SJCRH30 (cell line): ENCODE data around the gene OR13J1. TPM values are rescaled to one million over a fixed set of nuclear protein-coding genes. Genes with fewer than 3 reads are reported as not detected.
A peak's percentile ranks its signal among the peaks of the same experiment; 100 is the strongest.

Experiments used
- DNase-seq, 2 experiments: peaks; one replicate each; pipeline ENCODE4 v3.0.0-alpha.2; 2015 to 2020
- H3K27ac ChIP-seq: fragments of 250-450 bp; sonication (Bioruptor Pico); 2 replicates; pipeline ENCODE4 v1.5.1; 2020; ENCODE audit warnings: mild to moderate bottlenecking, moderate library complexity
- H3K27me3 ChIP-seq: fragments of 250-450 bp; sonication (Bioruptor Pico); 2 replicates; pipeline ENCODE4 v1.5.1; 2020; ENCODE audit warnings: mild to moderate bottlenecking, moderate library complexity
- H3K36me3 ChIP-seq: fragments of 250-450 bp; sonication (Bioruptor Pico); 2 replicates; pipeline ENCODE4 v1.5.1; 2020; ENCODE audit warnings: mild to moderate bottlenecking, moderate library complexity
- H3K4me1 ChIP-seq: fragments of 250-450 bp; sonication (Bioruptor Pico); 2 replicates; pipeline ENCODE4 v1.5.1; 2020; ENCODE audit warnings: mild to moderate bottlenecking, moderate library complexity
- H3K4me3 ChIP-seq: fragments of 250-450 bp; sonication (Bioruptor Pico); 2 replicates; pipeline ENCODE4 v1.5.1; 2020; ENCODE audit warnings: mild to moderate bottlenecking, moderate library complexity
- H3K9me3 ChIP-seq: fragments of 250-450 bp; sonication (Bioruptor Pico); replicated peaks from 2 replicates; pipeline ENCODE4 v1.5.1; 2020; ENCODE audit warnings: mild to moderate bottlenecking, moderate library complexity
- total RNA-seq: library from RNA; depleted of rRNA; stranded (reverse); fragments of >200 nt; shearing (Covaris generic); gene quantifications from 2 replicates; pipeline ENCODE4 v1.2.3, GENCODE V29; 2014

Gene OR13J1
- total RNA-seq, 1 experiment from 2014 or later, result not detected

DNA sequence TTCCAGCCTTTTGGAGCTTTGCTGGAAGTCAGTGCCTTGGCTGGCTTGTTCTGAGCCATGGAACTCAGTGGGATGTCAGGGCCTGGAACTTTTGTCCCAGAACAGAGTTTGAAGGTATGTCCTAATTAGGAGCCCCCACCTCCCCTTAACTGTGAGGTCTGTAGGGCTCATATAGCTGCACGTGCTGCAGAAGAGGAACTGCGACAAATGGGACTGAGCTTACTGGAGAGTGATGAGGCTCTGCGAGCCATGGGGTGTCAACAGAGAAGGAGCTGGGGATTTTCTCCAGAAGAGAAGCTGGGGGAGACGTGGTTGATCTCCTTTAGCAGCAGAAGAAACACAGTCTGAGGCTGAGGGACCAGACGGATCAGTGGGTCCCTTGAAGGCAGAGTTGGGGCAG is 30.3 kb downstream of the OR13J1 start:
- Histone ChIP-seq H3K27me3 (no peaks in the 10 kb centered on the region), H3K36me3 (no peaks in the 10 kb centered on the region), H3K4me1 (no peaks in the 10 kb centered on the region), H3K27ac (no peak overlapping the region), H3K4me3 (no peak overlapping the region), H3K9me3 (no peaks in the 10 kb centered on the region)
- DNase-seq, result no peak

DNA sequence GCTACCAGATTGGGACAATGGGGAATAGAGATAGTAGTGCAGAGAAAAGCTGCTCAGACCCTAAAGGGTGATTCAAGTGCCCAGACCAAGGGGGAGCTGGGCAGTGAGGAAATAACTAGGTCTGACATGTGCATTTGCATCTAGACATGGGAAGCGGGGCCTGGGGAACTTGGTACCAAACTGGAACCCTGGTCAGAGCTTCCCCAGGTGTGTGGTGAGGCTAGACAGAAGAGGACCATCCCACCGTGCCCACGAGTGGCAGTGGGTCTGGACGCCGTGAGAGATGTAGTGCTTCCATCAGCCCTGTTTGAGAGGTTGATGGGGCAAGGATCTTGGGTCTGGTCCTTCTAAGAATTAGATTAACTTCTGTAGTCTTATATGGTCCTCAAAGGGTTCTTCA is 33.6 kb downstream of the OR13J1 start:
- Histone ChIP-seq H3K9me3 (no peaks in the 10 kb centered on the region), H3K4me3 (no peak overlapping the region), H3K36me3 (no peaks in the 10 kb centered on the region), H3K27me3 (no peaks in the 10 kb centered on the region), H3K27ac (no peak overlapping the region), H3K4me1 (no peaks in the 10 kb centered on the region)
- DNase-seq, result no peak

DNA sequence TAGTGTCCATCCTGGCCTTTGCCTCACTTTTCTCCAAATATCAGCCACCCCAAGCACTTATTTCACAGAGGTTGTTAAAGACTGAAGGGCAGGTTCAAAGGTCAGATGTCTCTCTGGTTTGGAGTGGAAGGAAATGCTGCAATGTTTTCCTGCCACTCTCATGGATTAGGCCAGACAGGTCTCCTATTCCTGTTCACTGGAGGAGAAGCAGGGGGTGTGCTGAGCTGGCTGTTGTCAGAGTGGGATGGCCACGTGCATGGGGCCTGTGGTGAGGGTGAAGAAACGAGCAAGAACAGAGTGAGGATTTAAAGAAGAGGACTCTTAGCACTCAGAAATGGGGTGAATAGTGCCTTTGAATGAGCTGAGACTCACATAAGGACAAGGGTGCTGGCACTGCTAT is 34.4 kb downstream of the OR13J1 start:
- Histone ChIP-seq H3K36me3 (no peaks in the 10 kb centered on the region), H3K27ac (no peak overlapping the region), H3K4me1 (no peaks in the 10 kb centered on the region), H3K27me3 (no peaks in the 10 kb centered on the region), H3K4me3 (no peak overlapping the region), H3K9me3 (no peaks in the 10 kb centered on the region)
- DNase-seq, result no peak

DNA sequence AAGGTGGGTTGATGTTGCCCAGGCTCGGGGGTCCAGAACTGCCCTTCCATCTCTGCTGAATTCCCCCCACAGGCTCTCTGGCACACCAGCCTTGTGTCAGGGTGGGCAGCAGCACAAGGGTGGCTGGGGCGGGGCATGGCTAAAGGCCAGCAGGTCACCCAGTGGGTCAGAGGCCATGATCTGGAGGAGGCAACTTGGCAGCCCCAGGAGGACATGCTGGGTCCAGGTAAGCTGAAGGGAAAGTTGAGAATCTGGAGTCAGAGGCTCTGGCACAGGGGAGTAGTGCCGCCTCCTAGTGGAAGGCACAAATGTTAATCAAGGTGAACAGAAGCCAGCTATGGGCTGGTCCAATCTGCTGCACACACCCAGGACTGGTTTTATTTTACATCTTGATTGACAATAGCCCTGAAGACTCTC is 35.0 kb downstream of the OR13J1 start:
- no peaks in the 10 kb centered on the region for H3K36me3 ChIP-seq
- DNase-seq, result no peak
- H3K9me3 ChIP-seq, result no peaks in the 10 kb centered on the region
- no peaks in the 10 kb centered on the region for H3K4me1 ChIP-seq
- no peak overlapping the region for H3K4me3 ChIP-seq
- H3K27me3 ChIP-seq, result no peaks in the 10 kb centered on the region
- H3K27ac ChIP-seq, result no peak overlapping the region

DNA sequence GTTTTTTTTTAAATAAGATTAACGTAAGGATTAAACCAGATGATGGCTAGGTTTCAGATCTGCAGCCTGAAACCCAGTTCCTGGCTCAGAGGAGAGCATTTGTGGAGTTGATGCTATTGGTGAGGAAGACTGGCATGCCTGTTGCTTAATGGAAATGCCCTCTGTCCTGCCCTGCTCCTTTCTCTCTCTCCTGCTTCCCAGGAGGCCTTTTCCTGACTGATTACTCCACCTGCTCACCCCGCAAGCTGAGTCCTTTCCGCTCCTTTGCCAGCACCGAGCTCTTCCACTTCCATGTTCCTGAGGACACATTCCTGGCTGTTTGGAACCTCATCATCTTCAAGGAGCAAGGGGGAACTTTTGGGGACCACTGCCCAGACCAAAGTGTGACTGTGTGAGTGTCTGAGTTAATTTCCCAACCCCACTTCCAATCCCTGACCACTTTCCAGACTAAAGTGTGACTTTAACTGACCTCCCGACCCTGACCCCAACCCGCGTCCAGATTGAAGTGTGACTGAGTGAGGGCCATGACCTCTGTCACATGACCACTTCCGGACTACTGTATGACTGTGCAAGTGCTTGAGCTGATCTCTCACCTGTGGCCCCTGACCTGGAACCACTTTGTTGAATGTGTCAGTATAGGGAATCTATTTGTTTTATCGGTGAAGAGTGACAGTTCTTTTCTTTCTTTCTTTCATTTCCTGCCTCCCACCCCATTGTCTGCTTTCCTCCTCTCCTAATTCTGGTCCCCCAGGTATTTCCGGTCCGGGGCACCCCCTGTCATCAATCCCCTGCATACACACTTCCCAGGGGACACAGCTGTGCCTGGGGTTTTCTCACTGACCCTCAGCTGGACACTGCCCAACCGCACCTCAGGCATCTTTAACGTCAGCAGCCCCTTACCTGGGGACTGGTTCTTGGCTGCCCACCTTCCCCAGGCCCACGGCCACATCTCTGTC is 35.7 kb downstream of the OR13J1 start:
- H3K36me3 ChIP-seq, result no peaks in the 10 kb centered on the region
- peaks cover 3% of the 10 kb centered on the region; the same call in 1 of the 2 replicates for H3K4me1 ChIP-seq
- no peaks in the 10 kb centered on the region for H3K9me3 ChIP-seq
- no peak for DNase-seq
- no peaks in the 10 kb centered on the region for H3K27me3 ChIP-seq
- no peak overlapping the region for H3K27ac ChIP-seq
- H3K4me3 ChIP-seq, result no peak overlapping the region

DNA sequence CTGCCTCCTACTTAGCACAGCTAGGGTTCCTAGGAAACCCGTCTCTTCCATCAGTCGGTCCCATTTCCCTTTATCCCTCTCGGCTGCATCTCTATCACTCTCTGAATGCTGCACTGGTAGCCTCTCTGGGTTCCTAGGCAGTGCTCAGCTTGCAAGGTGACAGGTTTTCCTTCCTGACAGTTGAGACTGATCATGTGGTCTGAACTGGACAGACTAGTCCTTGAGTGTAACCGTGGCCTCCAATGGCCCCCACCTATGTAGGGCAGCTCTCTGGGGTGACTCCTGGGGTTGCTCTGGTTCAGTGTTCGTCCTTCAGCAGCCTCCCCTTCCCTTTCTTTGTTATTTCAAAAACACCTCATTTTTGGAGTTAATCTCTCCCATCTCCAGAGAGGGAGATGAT is 37.4 kb downstream of the OR13J1 start:
- no peaks in the 10 kb centered on the region for H3K9me3 ChIP-seq
- peaks cover 8% of the 10 kb centered on the region for H3K4me1 ChIP-seq
- DNase-seq, result no peak
- H3K27me3 ChIP-seq, result no peaks in the 10 kb centered on the region
- no peaks in the 10 kb centered on the region for H3K36me3 ChIP-seq
- no peak overlapping the region for H3K27ac ChIP-seq
- no peak overlapping the region for H3K4me3 ChIP-seq

DNA sequence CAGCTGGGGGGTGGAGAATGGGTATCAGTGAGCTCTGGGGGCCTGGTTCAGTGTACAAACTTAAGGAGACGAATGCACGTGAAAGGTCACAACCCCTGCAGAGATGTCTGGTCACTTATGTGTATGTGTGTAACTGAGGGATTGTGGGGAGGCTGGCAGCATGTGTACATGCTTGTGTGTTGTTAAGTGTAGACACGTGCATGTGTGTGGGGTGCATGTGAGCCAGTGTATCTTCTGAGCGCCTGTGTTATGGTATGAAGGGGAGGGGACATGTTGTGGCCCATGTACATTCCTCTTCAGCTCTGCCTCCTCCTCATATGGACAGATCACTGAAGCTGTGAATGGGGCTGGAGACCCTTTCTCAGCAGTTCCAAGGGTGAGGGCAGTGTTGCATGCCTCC is 39.2 kb downstream of the OR13J1 start:
- no peak for DNase-seq
- H3K36me3 ChIP-seq, result no peaks in the 10 kb centered on the region
- H3K4me3 ChIP-seq, result no peak overlapping the region
- H3K27ac ChIP-seq, result no peak overlapping the region
- H3K9me3 ChIP-seq, result no peaks in the 10 kb centered on the region
- peaks cover 15% of the 10 kb centered on the region for H3K4me1 ChIP-seq
- H3K27me3 ChIP-seq, result no peaks in the 10 kb centered on the region

DNA sequence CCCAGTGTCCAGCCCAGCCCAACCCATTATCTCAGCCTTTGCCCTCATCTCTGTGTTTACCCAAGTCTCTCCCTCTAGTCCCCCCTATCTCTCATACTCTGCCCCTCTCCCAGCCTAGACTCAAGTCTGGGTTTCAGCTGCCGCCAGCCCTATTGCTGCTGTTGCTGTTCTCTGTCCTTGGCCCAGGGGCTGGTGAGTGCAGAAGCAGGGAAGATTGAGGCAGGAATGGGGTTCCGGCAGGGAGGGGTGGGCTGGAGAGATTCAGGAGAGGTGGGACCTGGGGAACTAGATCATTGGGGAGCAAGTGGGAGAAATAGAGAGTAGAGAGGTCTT is 40.5 kb downstream of the OR13J1 start:
- peaks cover 15% of the 10 kb centered on the region for H3K4me1 ChIP-seq
- peak overlapping the region; percentile 90 for H3K4me3 ChIP-seq
- no peak for DNase-seq
- H3K27ac ChIP-seq, result no peak overlapping the region; the same call in 1 of the 2 replicates
- no peaks in the 10 kb centered on the region for H3K27me3 ChIP-seq
- H3K9me3 ChIP-seq, result no peaks in the 10 kb centered on the region
- no peaks in the 10 kb centered on the region for H3K36me3 ChIP-seq

DNA sequence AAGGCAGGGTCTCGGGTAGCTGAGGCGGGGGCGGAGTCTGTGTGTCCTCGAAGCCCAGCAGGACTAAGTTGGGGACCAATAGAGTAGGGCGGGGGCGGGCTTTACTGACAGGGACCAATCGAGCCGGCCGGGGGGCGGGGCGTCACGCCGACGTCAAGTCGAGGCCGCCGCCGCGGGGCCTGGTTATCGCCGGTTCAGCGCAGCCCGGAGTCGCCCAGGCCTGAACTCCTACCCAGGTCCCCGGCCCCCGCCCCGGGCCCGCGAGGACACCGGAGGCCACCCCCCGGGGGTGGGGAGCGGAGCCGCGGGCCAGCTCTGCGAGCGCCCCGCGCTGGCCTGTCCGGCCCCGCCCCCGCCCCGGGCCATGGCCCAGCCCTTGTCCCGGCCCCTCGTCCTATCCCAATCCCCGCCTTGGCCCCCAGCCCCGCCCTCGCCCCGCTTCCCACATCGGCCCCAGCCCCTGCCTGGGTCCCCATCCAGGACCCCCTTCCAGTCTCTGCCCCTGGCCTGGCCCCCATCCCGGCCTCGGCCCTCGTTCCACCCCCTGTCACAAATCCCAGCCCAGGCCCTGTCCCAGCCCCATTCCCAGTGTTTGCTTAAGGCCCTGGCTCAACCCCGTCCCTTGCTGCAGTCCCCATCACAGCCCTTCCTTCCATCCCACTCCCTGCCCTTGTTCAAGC is 41.0 kb downstream of the OR13J1 start, which contains the start of gene TMEM8B:
Gene TMEM8B, plus strand, starts transcription at position 145 of the 680 bp plus-strand sequence. Its CDS starts 220 bp downstream, at position 365.
- peak; percentile 94 to 95 for DNase-seq
- Histone ChIP-seq H3K36me3 (no peaks in the 10 kb centered on the region), H3K27ac (peak within 1 kb of the TSS; percentile 39; the same call in 1 of the 2 replicates), H3K4me3 (peak within 1 kb of the TSS; percentile 90), H3K4me1 (peaks cover 15% of the 10 kb centered on the region), H3K9me3 (no peaks in the 10 kb centered on the region), H3K27me3 (no peaks in the 10 kb centered on the region)

DNA sequence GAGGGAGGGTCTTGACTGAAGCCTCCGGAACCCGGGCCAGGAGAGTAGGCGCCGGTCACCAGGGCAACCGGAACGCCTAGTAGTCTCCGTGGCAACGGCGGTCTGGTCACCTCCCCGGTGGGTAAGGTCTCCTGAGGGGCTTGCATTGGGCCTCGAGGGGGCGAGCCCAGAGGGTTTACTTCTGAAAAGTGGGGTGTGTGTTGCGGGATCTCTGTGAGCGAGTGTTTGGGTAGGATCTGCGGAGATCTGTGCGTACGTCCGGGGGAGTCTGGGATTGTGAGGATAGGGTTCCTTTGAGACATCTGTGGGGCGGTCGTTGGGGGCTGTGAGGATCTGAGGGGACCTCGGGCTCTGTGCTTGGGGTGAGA is 41.5 kb downstream of the OR13J1 start, which contains the start of gene FAM221B:
Gene FAM221B, minus strand, starts transcription at position 17 of the 368 bp plus-strand sequence. CDS start 2,571 bp downstream, outside the sequence.
- DNase-seq, result no peak
- no peaks in the 10 kb centered on the region for H3K27me3 ChIP-seq
- peak within 1 kb of the TSS; percentile 90 for H3K4me3 ChIP-seq
- H3K27ac ChIP-seq, result peak within 1 kb of the TSS; percentile 39; the same call in 1 of the 2 replicates
- H3K9me3 ChIP-seq, result no peaks in the 10 kb centered on the region
- H3K4me1 ChIP-seq, result peaks cover 15% of the 10 kb centered on the region
- H3K36me3 ChIP-seq, result no peaks in the 10 kb centered on the region

DNA sequence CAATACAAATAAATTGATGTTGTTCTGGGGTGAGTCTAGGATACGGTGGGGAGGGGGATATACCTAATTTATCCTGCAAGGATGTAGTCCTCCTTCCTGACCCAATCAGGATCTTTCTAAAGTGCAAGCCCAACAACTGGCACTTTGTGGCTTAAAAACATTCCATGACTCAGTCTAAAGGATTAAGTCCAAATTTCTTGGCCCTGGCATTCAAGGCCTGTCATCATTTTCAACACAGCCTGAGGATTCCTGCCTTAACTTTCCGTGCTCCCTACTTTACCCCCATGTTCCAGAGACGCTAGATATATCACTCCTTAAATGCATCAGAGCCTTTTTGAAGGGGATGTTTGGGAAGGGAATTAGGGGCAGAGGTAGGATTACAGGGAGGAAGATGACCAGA is 42.7 kb downstream of the OR13J1 start:
- Histone ChIP-seq H3K4me3 (no peak overlapping the region), H3K27me3 (no peaks in the 10 kb centered on the region), H3K9me3 (no peaks in the 10 kb centered on the region), H3K36me3 (no peaks in the 10 kb centered on the region), H3K4me1 (peaks cover 15% of the 10 kb centered on the region), H3K27ac (no peak overlapping the region)
- peak in 1 of 2 experiments; percentile 17 for DNase-seq

DNA sequence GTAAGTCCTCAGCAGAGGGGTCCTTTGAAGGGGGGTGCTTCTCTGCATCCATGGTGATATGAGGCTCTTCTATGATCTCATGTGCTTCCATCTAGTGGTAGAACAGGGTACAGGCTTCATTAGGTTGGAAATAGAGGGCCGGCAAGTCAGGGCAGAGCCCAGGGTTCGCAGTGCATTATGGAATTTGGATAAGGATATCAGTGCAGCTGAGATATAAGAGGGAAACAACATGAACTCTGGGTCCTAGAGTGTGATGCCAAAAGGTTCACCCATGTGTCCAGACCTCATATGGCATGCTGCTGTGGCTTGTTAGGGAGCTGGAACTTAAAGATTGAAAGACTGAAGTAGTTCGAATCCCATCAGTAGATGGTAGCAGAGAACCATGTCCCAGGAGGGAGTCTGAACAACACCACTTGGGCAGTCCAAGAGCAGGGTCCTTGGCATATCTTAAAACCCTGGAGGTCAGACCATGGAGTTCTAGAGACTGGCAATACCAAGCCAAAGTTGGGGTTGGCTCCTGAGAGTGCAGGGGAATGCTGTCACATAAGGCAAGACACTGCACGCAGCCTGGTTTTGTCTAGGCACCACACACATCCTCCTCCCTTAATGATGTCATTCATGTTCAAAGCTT is 44.0 kb downstream of the OR13J1 start:
- Histone ChIP-seq H3K4me3 (no peak overlapping the region), H3K27me3 (no peaks in the 10 kb centered on the region), H3K27ac (no peak overlapping the region), H3K9me3 (no peaks in the 10 kb centered on the region), H3K4me1 (peaks cover 15% of the 10 kb centered on the region), H3K36me3 (no peaks in the 10 kb centered on the region)
- peak; percentile 49 to 76 for DNase-seq

DNA sequence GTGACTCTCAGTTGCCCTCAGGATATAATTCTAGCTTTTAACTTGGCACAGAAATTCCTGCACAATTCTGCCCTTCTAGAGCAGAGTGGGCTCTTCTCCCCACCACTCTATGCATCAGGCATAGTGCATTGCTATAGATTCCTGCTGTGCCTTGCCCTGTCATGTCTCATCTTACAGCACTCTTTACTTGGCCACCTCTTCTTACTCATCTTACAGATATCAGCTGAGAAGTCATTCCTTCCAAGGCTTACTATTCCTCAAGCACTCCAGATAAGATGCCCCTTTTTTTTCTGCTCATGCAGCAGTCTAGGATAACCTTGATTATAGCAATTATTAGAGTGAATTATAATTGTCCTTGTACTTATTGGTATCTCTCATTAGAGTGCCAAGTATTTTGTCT is 47.3 kb downstream of the OR13J1 start:
- Histone ChIP-seq H3K9me3 (no peaks in the 10 kb centered on the region), H3K4me3 (no peak overlapping the region), H3K27ac (no peak overlapping the region), H3K4me1 (peaks cover 6% of the 10 kb centered on the region), H3K36me3 (no peaks in the 10 kb centered on the region), H3K27me3 (no peaks in the 10 kb centered on the region)
- no peak for DNase-seq

DNA sequence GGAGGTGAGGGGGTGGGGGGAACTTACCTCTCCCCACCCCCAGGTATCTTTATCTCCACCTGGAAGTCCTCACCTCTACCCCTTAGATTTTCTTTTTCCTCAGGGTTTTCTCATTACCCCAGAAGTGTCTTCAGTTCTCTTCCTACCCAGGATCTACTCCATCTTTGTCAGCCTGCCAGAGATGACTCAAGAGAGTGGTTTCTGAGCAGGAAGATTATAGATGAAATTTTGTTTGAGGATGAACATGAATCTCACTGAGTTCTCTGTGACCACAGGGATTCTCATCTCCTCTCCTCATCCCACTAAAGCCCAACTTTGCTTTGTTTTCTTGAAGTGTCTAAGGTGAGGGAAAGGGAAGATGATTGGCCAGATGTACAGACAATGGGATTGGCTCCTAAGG is 50.1 kb downstream of the OR13J1 start:
- Histone ChIP-seq H3K27ac (no peak overlapping the region), H3K4me3 (no peak overlapping the region), H3K27me3 (no peaks in the 10 kb centered on the region), H3K9me3 (no peaks in the 10 kb centered on the region), H3K4me1 (no peaks in the 10 kb centered on the region), H3K36me3 (no peaks in the 10 kb centered on the region)
- DNase-seq, result no peak
